ENCODE measurements around the gene AURKB. TPM values are rescaled to one million over a fixed set of nuclear protein-coding genes. Genes with fewer than 3 reads are reported as not detected.

Gene AURKB
- total and polyA plus RNA-seq, 10 of the 15 experiments (the other 5 are each of a cell fraction or from before 2014, with no cell fraction given) = 52.7 to 209 (median 128) TPM

DNA sequence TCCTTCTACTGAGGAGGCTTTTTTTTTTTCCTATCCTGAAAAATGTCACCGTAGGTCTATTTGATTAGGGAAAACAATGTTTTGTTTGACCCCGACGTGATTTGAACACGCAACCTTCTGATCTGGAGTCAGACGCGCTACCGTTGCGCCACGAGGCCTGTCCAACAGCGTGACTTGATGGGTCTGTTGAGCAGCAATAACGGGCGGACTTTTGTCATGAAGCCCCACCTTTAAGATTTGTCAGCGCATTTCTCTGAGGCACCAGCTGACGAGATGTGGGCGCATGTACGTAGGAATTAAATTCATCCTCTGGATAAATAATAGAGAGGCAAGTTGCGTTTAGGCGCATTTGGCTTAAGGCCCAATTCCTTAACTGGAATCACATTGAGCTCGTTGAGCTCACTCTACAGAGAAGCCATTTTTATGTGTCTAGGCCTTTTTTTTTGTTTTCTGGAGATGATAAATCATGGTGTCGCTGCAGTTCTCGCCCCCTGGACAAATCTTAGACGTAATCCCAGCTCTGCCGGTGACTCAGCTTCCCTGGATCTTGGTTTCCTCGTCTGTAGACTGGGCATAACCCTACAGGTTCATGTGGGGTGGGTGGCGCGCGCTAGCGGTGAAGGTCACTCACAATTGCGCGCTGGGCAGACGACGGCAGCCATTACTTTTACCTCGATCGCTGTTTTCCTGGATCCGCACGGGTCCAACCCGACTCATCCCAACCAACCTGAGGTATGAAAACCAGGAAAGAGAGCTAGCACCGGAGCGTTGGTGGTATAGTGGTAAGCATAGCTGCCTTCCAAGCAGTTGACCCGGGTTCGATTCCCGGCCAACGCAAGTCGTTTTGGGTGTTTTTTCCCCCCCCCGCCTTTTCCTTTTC is 10.6 kb upstream of the AURKB start (continued):
- TF ChIP-seq, protein P1, sequence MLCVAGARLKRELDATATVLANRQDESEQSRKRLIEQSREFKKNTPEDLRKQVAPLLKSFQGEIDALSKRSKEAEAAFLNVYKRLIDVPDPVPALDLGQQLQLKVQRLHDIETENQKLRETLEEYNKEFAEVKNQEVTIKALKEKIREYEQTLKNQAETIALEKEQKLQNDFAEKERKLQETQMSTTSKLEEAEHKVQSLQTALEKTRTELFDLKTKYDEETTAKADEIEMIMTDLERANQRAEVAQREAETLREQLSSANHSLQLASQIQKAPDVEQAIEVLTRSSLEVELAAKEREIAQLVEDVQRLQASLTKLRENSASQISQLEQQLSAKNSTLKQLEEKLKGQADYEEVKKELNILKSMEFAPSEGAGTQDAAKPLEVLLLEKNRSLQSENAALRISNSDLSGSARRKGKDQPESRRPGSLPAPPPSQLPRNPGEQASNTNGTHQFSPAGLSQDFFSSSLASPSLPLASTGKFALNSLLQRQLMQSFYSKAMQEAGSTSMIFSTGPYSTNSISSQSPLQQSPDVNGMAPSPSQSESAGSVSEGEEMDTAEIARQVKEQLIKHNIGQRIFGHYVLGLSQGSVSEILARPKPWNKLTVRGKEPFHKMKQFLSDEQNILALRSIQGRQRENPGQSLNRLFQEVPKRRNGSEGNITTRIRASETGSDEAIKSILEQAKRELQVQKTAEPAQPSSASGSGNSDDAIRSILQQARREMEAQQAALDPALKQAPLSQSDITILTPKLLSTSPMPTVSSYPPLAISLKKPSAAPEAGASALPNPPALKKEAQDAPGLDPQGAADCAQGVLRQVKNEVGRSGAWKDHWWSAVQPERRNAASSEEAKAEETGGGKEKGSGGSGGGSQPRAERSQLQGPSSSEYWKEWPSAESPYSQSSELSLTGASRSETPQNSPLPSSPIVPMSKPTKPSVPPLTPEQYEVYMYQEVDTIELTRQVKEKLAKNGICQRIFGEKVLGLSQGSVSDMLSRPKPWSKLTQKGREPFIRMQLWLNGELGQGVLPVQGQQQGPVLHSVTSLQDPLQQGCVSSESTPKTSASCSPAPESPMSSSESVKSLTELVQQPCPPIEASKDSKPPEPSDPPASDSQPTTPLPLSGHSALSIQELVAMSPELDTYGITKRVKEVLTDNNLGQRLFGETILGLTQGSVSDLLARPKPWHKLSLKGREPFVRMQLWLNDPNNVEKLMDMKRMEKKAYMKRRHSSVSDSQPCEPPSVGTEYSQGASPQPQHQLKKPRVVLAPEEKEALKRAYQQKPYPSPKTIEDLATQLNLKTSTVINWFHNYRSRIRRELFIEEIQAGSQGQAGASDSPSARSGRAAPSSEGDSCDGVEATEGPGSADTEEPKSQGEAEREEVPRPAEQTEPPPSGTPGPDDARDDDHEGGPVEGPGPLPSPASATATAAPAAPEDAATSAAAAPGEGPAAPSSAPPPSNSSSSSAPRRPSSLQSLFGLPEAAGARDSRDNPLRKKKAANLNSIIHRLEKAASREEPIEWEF (IDR thresholded peaks at IDR 0.05; ENCODE audit: insufficient replicate concordance, low read depth, low read length) = no peak
- no peak for TF ChIP-seq SPI1 (IDR thresholded peaks at IDR 0.05; ENCODE audit: borderline replicate concordance, insufficient read depth, low read depth, low read length)
- peak; percentile 99 for TF ChIP-seq IKZF1 (conservative IDR thresholded peaks at IDR 0.05)
- peak; percentile 98 for TF ChIP-seq IKZF2 (IDR thresholded peaks at IDR 0.05)
- TF ChIP-seq, protein P2, sequence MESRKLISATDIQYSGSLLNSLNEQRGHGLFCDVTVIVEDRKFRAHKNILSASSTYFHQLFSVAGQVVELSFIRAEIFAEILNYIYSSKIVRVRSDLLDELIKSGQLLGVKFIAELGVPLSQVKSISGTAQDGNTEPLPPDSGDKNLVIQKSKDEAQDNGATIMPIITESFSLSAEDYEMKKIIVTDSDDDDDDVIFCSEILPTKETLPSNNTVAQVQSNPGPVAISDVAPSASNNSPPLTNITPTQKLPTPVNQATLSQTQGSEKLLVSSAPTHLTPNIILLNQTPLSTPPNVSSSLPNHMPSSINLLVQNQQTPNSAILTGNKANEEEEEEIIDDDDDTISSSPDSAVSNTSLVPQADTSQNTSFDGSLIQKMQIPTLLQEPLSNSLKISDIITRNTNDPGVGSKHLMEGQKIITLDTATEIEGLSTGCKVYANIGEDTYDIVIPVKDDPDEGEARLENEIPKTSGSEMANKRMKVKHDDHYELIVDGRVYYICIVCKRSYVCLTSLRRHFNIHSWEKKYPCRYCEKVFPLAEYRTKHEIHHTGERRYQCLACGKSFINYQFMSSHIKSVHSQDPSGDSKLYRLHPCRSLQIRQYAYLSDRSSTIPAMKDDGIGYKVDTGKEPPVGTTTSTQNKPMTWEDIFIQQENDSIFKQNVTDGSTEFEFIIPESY (IDR thresholded peaks at IDR 0.05) = no peak; the same call in 1 of the 2 replicates
- TF ChIP-seq, protein P3, sequence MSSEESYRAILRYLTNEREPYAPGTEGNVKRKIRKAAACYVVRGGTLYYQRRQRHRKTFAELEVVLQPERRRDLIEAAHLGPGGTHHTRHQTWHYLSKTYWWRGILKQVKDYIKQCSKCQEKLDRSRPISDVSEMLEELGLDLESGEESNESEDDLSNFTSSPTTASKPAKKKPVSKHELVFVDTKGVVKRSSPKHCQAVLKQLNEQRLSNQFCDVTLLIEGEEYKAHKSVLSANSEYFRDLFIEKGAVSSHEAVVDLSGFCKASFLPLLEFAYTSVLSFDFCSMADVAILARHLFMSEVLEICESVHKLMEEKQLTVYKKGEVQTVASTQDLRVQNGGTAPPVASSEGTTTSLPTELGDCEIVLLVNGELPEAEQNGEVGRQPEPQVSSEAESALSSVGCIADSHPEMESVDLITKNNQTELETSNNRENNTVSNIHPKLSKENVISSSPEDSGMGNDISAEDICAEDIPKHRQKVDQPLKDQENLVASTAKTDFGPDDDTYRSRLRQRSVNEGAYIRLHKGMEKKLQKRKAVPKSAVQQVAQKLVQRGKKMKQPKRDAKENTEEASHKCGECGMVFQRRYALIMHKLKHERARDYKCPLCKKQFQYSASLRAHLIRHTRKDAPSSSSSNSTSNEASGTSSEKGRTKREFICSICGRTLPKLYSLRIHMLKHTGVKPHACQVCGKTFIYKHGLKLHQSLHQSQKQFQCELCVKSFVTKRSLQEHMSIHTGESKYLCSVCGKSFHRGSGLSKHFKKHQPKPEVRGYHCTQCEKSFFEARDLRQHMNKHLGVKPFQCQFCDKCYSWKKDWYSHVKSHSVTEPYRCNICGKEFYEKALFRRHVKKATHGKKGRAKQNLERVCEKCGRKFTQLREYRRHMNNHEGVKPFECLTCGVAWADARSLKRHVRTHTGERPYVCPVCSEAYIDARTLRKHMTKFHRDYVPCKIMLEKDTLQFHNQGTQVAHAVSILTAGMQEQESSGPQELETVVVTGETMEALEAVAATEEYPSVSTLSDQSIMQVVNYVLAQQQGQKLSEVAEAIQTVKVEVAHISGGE (CRISPR knock-in tag; IDR thresholded peaks at IDR 0.05) = no peak
- TF ChIP-seq CBX5 (IDR thresholded peaks at IDR 0.05; ENCODE audit: low read depth) = peak; percentile 30; the same call in 1 of the 2 replicates
- TF ChIP-seq ZNF384 (IDR thresholded peaks at IDR 0.05; ENCODE audit: borderline replicate concordance, low read depth, low read length) = peak; percentile 44; the same call in 1 of the 2 replicates
- TF ChIP-seq POLR2A (IDR thresholded peaks at IDR 0.05; ENCODE audit: low read depth, low read length) = no peak
- TF ChIP-seq, protein P4, sequence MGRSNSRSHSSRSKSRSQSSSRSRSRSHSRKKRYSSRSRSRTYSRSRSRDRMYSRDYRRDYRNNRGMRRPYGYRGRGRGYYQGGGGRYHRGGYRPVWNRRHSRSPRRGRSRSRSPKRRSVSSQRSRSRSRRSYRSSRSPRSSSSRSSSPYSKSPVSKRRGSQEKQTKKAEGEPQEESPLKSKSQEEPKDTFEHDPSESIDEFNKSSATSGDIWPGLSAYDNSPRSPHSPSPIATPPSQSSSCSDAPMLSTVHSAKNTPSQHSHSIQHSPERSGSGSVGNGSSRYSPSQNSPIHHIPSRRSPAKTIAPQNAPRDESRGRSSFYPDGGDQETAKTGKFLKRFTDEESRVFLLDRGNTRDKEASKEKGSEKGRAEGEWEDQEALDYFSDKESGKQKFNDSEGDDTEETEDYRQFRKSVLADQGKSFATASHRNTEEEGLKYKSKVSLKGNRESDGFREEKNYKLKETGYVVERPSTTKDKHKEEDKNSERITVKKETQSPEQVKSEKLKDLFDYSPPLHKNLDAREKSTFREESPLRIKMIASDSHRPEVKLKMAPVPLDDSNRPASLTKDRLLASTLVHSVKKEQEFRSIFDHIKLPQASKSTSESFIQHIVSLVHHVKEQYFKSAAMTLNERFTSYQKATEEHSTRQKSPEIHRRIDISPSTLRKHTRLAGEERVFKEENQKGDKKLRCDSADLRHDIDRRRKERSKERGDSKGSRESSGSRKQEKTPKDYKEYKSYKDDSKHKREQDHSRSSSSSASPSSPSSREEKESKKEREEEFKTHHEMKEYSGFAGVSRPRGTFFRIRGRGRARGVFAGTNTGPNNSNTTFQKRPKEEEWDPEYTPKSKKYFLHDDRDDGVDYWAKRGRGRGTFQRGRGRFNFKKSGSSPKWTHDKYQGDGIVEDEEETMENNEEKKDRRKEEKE (IDR thresholded peaks at IDR 0.05) = no peak
- peak in 1 of 2 experiments; percentile 74; a peak in 1 of 4 replicates for TF ChIP-seq EP300 (IDR thresholded peaks at IDR 0.05; ENCODE audit: borderline replicate concordance in 1 of 2, control insufficient read depth in 1 of 2, low read depth in 2 of 2, low read length in 2 of 2)

Measured in GM12878 (cell line).